Suprapubic skin (tissue), 4 donors: ENCODE results near the gene ATP5F1B. TPM values are rescaled to one million over a fixed set of nuclear protein-coding genes. Genes with fewer than 3 reads are reported as not detected.
"Not testable (repeated sequence)": the region's sequence is repeated elsewhere in the genome, so short reads cannot be mapped to it uniquely, and the experiment has no call there.

ENCODE experiments used
- DNase-seq, 2 donors: peaks; one replicate each; pipeline ENCODE4 v3.0.0-alpha.2; 2019; ENCODE audit warnings: low spot score in 2 of 2
- H3K27ac ChIP-seq: fragments of 200-600 bp; sonication (generic); one replicate; pipeline ENCODE4 v1.5.1; 2019
- H3K27me3 ChIP-seq: fragments of 200-600 bp; sonication (generic); one replicate; pipeline ENCODE4 v1.5.1; 2019
- H3K36me3 ChIP-seq: fragments of 200-600 bp; sonication (generic); one replicate; pipeline ENCODE4 v1.5.1; 2019
- H3K4me1 ChIP-seq: fragments of 200-600 bp; sonication (generic); one replicate; pipeline ENCODE4 v1.5.1; 2019
- H3K4me3 ChIP-seq: fragments of 200-600 bp; sonication (generic); one replicate; pipeline ENCODE4 v1.5.1; 2019; ENCODE audit warnings: mild to moderate bottlenecking
- H3K9me3 ChIP-seq: fragments of 200-600 bp; sonication (generic); one replicate; pipeline ENCODE4 v1.5.1; 2019
- CTCF ChIP-seq, 2 donors: fragments of 200-600 bp in 1 of 2; fragments of 450-650 bp in 1 of 2; sonication (generic) in 1 of 2; IDR thresholded peaks; one replicate each; pipeline ENCODE4 v1.5.1; 2016 to 2019; ENCODE audit warnings: antibody characterized with exemption in 2 of 2, mild to moderate bottlenecking in 1 of 2, moderate library complexity in 1 of 2
- EP300 ChIP-seq: sonication (generic); formaldehyde crosslinking; IDR thresholded peaks from one replicate; pipeline ENCODE4 v1.6.1; 2017; ENCODE audit warnings: antibody characterized with exemption
- POLR2A ChIP-seq, 2 donors: fragments of 450-650 bp; IDR thresholded peaks; one replicate each; pipeline ENCODE4 v1.6.1; 2017; ENCODE audit warnings: antibody characterized with exemption in 2 of 2, mild to moderate bottlenecking in 2 of 2, moderate library complexity in 2 of 2
- POLR2AphosphoS5 ChIP-seq, 3 donors: sonication (generic); formaldehyde crosslinking; IDR thresholded peaks; one replicate each; pipeline ENCODE4 v1.6.1; 2017; ENCODE audit warnings: antibody characterized with exemption in 3 of 3
- WGBS: methylation state at CpG from one replicate; pipeline ENCODE4 v1.1.5; 2018; 5-methylcytosine and 5-hydroxymethylcytosine counted together
- total RNA-seq, 4 donors: library from RNA; depleted of rRNA; stranded (reverse); fragments of >200 nt; gene quantifications; one replicate each; pipeline ENCODE4 v1.1.0, GENCODE V29; 2016

Gene ATP5F1B
- total RNA-seq, 4 donors from 2014 or later: 423 to 515 (median 438) TPM

DNA sequence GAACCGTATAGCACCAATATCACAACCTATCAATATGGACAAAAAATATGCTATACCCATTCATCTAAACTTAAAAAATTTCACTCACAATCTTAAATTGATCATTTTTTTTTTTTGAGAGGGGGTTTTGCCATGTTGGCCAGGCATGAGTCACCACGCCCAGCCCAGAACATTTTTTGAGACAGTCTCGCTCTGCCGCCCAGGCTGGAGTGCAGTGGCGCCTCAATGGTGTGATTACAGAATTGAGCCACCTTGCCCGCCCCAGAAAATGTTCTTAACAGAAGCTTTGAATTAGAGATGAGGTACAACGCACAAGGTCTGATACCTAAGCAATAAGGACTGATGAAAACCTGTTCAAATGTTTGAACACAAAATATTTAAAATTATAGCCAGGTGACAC is 15.8 kb upstream of the ATP5F1B start:
- WGBS: 86% methylated on average over 7 of the region's 7 CpGs

GRCh38 chr12:56658921-56659320 is 13.1 kb upstream of the ATP5F1B start:
- no peak for DNase-seq
- peaks cover 15% of the 10 kb centered on the region for H3K36me3 ChIP-seq
- TF ChIP-seq POLR2AphosphoS5 (IDR thresholded peaks at IDR 0.05): no peak
- TF ChIP-seq CTCF (IDR thresholded peaks at IDR 0.05): no peak
- TF ChIP-seq EP300: no peak
- no peak for TF ChIP-seq POLR2A (IDR thresholded peaks at IDR 0.05)
- H3K27ac ChIP-seq: no peak overlapping the region
- WGBS: 89% methylated on average over 1 of the region's 1 CpG
- H3K4me1 ChIP-seq: no peaks in the 10 kb centered on the region
- no peaks in the 10 kb centered on the region for H3K9me3 ChIP-seq
- no peak overlapping the region for H3K4me3 ChIP-seq
- no peaks in the 10 kb centered on the region for H3K27me3 ChIP-seq

More for the DNA sequence above, 15.8 kb upstream of the ATP5F1B start:
- Histone ChIP-seq H3K9me3 (no peaks in the 10 kb centered on the region), H3K27me3 (no peaks in the 10 kb centered on the region), H3K27ac (no peak overlapping the region), H3K4me3 (no peak overlapping the region), H3K4me1 (no peaks in the 10 kb centered on the region), H3K36me3 (peaks cover 38% of the 10 kb centered on the region)
- peak in 1 of 2 donors; percentile 16 for DNase-seq
- TF ChIP-seq POLR2A (IDR thresholded peaks at IDR 0.05): no peak
- no peak for TF ChIP-seq EP300
- no peak for TF ChIP-seq CTCF (IDR thresholded peaks at IDR 0.05)
- TF ChIP-seq POLR2AphosphoS5 (IDR thresholded peaks at IDR 0.05): no peak

GRCh38 chr12:56657416-56658379 is 11.9 kb upstream of the ATP5F1B start:
- peak; percentile 10 to 41 for DNase-seq
- Histone ChIP-seq H3K27ac (no peak overlapping the region), H3K9me3 (no peaks in the 10 kb centered on the region), H3K4me3 (no peak overlapping the region), H3K36me3 (peaks cover 3% of the 10 kb centered on the region), H3K4me1 (no peaks in the 10 kb centered on the region), H3K27me3 (no peaks in the 10 kb centered on the region)
- TF ChIP-seq POLR2A (IDR thresholded peaks at IDR 0.05): no peak
- no peak for TF ChIP-seq POLR2AphosphoS5 (IDR thresholded peaks at IDR 0.05)
- TF ChIP-seq CTCF (IDR thresholded peaks at IDR 0.05): no peak
- TF ChIP-seq EP300: no peak
- WGBS: 82% methylated on average over 7 of the region's 7 CpGs

DNA sequence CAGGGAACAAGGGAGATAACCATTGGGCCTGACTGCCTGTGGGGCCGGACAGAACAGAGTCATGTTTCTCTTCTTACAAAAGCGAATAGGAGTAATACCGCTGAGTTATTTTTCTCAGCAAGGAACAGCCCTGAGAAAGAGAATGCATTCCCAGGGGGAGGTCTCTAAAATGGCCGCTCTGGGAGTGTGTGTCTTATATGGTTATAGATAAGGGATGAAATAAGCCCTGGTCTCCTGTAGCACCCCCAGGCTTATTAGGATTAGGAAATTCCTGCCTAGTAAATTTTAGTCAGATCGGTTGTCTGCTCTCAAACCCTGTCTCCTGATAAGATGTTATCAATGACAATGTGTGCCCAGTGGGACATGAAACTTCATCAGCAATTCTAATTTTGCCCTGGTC is 8.0 kb upstream of the ATP5F1B start:
- H3K27me3 ChIP-seq, H3K27ac ChIP-seq, H3K4me3 ChIP-seq, H3K36me3 ChIP-seq, H3K4me1 ChIP-seq, H3K9me3 ChIP-seq: not testable (repeated sequence)
- peak in 1 of 2 donors; percentile 15 for DNase-seq
- WGBS: 88% methylated on average over 5 of the region's 5 CpGs

DNA sequence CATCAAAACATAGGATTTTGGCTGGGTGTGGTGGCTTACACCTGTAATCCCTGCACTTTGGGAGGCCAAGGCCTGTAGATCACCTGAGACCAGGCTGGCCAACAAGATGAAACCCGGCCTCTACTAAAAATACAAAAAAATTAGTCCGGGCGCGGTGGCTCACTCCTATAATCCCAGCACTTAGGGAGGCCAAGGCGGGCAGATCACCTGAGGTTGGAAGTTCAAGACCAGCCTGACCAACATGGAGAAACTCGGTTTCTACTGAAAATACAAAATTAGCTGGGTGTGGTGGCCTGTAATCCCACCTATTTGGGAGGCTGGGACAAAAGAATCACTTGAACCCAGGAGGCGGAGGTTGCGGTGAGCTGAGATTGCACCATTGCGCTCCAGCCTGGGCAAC is 2.2 kb upstream of the ATP5F1B start:
- H3K27me3 ChIP-seq, H3K9me3 ChIP-seq, H3K27ac ChIP-seq, H3K4me3 ChIP-seq: not testable (repeated sequence)
- peaks cover 13% of the 10 kb centered on the region for H3K36me3 ChIP-seq
- WGBS: 87% methylated on average over 9 of the region's 9 CpGs
- DNase-seq: peak; percentile 48 to 71
- peaks cover 26% of the 10 kb centered on the region for H3K4me1 ChIP-seq

DNA sequence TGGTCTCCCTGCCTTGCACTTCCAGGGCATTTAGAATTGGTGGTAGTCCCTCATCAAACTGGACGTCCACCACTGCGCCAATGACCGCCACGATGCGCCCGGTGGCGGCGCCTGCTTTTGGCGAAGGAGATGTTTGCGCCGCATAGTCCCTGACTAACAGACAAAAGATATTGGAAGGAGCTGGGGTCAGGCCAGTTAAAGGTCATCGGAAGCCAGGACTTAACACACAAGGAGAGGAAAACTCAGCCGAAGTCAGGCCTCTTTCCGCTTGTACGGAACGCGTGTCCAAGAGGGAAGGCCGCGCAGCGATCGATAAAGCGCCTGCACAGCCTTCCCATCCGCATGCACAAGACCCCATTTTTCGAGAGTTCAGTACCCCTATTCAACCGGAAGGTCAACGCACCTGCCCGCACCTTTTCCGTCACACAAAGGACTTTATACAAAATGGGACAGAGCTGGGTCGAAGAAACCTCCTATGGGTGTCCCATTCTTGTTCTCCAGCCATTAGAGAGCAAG is 525 bp downstream of the ATP5F1B start:
- H3K4me1 ChIP-seq: peaks cover 37% of the 10 kb centered on the region
- under 1% methylated on average over 25 of the region's 29 CpGs for WGBS

More for the DNA sequence above, 525 bp downstream of the ATP5F1B start:
- TF ChIP-seq POLR2AphosphoS5 (IDR thresholded peaks at IDR 0.05) (no peak), CTCF (IDR thresholded peaks at IDR 0.05) (no peak), EP300 (no peak), POLR2A (IDR thresholded peaks at IDR 0.05) (no peak)
- H3K27me3 ChIP-seq: no peaks in the 10 kb centered on the region
- H3K27ac ChIP-seq: peak overlapping the region; percentile 91
- H3K36me3 ChIP-seq: peaks cover 39% of the 10 kb centered on the region
- DNase-seq: peak; percentile 52 to 58
- peak overlapping the region; percentile 77 for H3K4me3 ChIP-seq
- no peaks in the 10 kb centered on the region for H3K9me3 ChIP-seq
